HG03520 (cell line): ENCODE measurements around the gene NECAB3.

ENCODE experiments used
- ATAC-seq: cut with Tn5 transposase; IDR thresholded peaks from one replicate; pipeline ENCODE4 v1.9.1; 2021; ENCODE audit warnings: mild to moderate bottlenecking, moderate library complexity; ENCODE audit not compliant: unreplicated experiment

NECAB3 gene

GRCh38 chr20:33677991-33678702 is 3.9 kb upstream of the NECAB3 start:
- no peak for ATAC-seq

GRCh38 chr20:33676652-33677645 is 2.7 kb upstream of the NECAB3 start:
- ATAC-seq = no peak

- no peak for ATAC-seq
These were observed 1.9 kb upstream of the NECAB3 start for GRCh38 chr20:33676121-33676520.

DNA sequence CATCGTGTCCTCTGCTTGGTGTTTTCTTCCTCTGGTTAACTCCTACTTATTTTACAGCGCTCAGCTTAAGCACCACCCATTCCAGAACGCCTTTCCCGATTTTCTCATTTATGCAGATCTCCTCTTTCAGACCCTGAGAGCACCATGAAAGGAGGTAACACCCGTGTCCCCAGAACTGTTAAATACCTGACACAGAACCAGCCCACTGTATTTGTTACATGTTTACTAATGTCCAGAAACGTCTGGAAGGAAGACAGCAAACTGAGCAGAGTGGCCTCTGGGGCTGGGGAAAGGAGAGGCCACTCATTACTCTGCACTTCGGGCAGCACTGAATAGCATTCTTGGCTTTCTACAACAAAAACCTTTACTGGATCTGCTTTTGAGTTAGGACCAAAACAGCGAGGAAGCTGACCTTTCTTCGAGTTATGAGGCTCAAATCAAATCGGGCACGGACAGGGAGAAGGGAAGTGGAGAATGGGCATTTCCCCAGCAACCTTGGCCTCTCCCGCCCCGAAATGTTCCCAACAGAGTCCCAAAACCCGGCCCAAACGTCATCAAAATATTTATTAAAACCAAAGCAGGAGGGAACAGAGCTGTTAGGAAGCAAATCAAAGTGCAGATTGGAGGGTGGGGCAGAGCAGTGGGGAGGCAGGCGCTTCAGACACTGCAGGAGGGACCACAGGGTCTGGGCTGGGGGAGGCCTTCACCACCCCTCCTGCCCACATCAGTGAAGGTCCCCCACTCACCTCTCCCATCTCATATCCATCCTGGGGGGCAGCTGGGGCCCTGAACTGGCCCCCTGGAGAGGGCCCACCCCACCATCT is 1.1 kb upstream of the NECAB3 start:
- no peak for ATAC-seq

DNA sequence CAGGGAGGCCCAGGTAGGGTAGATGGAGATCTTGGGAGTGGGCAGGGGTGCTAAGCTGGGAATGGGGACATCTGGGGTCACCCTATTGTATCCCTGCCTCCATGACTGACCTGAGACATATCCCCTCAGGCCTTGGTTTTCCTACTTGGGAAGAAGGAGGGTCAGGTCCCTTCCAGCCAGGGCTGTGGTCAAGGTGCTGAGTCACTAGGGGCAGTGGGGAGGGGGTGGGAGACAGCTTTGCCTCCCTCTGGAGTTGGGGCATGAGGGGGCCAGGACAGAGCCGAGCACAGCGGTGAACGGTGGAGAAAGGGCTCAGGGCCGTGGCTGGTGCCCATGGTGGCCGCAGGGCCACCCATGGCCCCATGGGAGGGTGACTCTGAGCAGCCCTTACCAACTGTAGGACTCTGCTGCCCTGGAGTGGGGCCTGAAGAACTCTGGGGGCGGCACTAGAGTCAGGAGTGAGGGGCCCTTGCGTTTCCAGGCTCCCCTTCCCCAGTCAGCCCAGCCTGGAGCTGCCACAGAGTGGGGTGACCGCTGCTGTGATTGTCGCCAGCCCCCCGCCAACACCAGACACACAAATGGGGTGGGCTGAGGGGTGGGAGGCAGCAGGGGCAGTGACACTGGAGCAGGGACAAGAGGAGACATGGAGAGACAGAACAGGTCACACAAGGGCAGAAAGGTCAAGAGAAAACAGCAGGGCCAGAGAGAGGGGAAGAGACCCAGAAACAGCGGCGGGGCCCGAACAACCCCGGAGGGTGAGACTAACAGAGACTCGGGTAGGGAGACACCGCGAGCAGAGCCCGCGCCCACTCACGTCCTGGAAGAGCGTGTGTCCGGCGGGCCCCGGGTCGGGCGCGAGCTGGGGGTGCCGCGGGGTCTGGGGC is 576 bp downstream of the NECAB3 start:
- ATAC-seq = no peak

GRCh38 chr20:33673114-33673409 is 1.2 kb downstream of the NECAB3 start:
- no peak for ATAC-seq

DNA sequence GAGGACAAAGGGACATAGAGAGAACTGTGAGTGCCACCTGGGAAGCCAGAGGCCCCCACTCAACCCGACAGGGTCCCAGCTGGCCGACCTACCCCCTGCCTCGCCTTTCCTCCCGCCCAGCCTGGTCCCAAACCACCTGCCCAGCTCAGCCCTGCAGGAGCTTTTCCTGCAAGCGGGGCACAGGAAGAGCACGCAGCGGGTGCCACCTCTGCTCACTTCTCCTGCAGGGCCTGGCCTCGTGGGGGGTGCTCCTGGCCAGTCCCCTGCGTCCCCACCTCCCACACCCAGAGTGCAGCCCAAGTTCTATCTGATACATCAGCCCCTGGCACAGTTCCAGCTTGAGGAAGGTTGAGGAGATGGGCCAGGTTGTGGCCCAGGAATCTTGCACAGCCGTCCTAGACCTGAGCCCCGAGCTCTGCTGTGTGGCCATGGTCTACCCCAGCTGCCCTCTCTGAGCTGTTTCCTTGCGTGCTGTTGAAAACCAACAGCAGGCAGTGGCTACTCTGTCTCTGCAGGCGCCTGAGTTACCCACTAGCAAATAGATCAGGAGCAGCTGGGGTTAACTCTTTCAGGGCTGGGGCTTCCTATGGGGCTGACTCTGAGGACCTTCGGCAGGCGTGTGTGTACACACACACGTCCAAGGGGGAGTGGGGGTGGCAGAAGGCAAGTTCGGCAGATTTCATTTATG is 1.7 kb downstream of the NECAB3 start:
- ATAC-seq = no peak

DNA sequence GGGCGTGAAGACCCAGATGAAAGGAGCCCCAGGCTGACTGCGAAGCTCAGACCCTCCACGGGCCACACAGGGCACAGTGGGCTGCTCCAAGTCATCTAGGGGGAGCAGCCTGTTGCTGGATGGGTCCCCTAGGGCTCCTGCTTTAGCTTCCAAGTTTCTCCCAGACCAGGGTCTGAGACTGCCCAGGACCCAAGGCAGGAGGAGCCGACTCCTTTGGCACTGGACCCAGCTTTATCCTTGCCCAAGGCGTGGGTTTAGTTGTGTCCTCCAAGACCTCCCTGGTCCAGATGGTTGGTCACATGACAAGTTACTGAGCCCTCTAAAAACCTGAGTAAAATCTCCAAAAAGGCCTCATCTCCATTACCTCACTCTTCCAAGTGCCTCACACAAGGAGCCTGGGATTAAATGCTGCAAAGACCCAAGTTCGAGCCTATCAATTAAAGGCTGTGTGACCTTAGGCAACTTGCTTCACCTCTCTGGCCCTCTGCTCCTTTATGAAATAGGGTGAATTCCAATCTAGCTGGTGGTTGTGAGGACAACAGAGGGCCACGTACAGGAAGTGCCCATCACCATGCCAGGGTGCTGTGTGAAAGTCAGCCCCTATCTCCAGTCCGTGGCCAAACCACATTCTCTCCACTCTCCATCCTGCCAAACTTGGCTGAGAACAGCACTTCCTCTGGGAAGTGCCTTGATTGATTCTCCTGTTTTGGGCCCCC is 2.5 kb downstream of the NECAB3 start:
- no peak for ATAC-seq

- ATAC-seq = no peak
These were observed 3.3 kb downstream of the NECAB3 start for GRCh38 chr20:33670715-33671499.

DNA sequence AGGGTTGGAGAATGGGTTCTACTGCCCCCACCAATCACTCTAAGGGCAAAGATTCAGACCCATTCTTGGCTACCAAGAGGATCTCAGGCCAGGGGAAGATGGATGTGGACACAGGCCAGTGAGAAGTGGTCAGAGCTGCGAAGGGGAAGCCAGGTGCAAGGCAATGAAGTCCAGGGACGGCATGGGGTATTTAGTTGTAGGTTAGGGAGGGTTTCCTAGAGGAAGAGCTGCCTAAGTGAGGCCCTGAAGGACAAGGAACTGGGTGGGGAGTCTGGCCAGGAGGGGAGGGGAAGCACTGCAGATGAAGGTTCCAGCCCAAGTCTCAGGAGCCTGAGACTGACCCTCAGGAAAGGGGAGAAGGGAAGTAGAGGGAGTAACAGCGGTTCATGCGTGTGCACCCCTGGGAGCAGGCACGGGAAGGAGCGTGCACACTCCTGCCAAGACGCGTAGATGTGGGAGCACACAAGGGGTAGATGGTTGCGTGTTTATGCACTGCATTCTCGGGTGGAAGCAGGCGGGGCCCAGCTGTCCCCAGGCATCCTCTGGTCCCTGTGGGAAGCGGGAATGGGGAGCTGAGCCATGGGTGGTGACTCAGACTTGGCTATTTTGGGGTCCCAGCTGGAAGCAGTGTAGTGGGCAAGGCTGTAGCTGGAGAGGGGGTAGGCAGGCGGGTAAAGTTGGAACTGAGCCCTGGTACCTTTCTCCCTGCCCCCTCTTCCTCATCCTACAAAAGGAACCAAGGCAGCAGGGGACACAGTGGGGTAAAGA is 4.2 kb downstream of the NECAB3 start:
- ATAC-seq = no peak

- no peak for ATAC-seq
These were observed 5.0 kb downstream of the NECAB3 start for GRCh38 chr20:33669224-33669623.

DNA sequence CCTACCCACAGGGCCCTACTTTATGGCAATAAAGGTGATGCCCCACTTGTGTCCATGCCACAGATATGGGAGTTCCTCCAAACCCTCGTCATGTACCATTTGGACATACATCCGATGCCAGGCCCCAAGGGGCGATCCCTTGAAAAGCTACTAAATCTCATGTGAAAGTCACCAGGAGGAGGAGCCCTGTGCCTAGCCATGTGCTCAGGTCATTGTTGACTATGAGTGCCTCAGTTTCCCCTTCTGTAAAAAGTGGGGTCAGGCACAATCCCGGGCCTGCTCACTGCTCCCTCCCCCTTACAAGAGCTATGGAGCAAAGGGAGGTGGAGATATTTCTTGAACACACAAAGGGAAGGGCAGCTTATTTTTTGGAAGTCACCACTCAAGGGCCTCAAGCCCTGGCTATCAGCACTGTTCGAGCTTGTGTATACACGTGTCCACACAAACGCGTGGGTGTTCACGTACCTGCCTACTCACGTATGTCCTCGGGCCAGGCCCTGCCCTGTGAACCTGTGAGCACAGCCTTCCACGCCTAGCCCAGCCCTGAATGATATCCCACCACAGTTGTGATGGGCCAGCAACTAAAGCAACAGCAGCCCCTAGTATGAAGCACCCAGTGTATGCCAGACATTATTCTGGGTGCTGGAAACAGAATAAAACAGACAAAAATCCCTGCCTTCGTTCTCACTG is 5.6 kb downstream of the NECAB3 start:
- no peak for ATAC-seq

GRCh38 chr20:33667676-33668465 is 6.4 kb downstream of the NECAB3 start:
- ATAC-seq = peak; percentile 36

- ATAC-seq = peak; percentile 4
These were observed 7.0 kb downstream of the NECAB3 start for GRCh38 chr20:33667245-33667675.

DNA sequence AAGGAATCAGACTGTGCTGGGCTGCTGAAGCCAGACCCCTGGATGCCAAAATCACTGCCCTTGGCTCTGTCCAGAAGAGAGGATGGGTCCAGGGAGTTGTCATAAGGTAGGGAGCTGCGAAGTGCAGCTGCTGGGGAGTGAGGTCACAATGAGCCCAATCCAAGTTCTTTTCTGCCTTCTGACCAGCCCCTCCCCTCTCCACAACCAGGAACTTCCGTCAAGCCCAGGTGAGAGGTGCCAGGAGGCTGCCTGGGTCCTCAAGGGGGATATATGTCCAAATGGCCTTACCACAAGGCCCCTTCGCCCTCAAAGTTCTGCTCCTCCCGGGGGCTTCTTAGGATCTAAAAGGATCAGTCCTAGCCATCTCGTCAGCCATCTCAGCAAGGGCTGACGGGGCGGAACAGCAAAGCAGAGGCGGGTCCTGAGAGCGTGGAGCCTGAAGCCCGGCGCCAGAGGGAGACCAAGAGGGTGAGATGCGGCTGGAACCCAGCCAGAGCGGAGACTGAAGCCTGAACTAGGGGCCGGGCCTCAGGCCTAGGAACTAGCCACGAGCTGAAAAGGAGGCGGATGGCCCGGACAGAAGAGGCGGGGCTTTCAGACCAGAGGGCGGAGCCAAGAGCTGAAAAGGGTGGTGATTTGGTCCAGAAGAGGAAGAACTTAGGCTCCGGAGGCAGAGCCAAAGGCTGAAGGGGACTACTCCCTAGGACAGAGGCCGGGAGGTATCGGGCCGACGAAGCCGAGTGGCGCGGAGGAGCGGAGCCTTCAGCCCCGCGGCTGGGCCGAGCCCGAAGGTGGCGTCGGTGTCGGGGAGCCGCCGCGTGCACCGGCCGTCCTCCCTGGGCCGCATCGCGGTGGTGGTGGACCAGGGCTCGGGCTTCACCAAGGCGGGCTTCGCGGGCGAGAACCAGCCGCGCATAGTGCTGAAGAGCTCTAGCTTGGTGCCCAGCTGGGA is 7.7 kb downstream of the NECAB3 start, which contains the start of gene ACTL10:
Gene ACTL10 (plus strand): TSS at position 651 of the 952 bp plus-strand sequence. CDS start 555 bp downstream, outside the sequence.
- ATAC-seq = peak; percentile 63
